HepG2 (cell line): Measurements from ENCODE around the gene ADORA3. TPM values are rescaled to one million over a fixed set of nuclear protein-coding genes. Genes with fewer than 3 reads are reported as not detected.
A peak's percentile ranks its signal among the peaks of the same experiment; 100 is the strongest.

Source experiments
- ARHGAP35 ChIP-seq: sonication (generic); formaldehyde crosslinking; IDR thresholded peaks from 2 replicates; pipeline ENCODE4 v1.9.0; 2022; ENCODE audit warnings: mild to moderate bottlenecking, inconsistent platforms, moderate library complexity, missing genetic modification reagents, borderline replicate concordance
- ARID4A ChIP-seq: sonication (generic); formaldehyde crosslinking; IDR thresholded peaks from 2 replicates; pipeline ENCODE4 v1.5.0; 2020; ENCODE audit warnings: mild to moderate bottlenecking, missing genetic modification reagents, borderline replicate concordance
- CAMTA2 ChIP-seq: sonication (generic); formaldehyde crosslinking; IDR thresholded peaks from 2 replicates; pipeline ENCODE4 v1.4.0; 2020; ENCODE audit warnings: mild to moderate bottlenecking, missing genetic modification reagents, borderline replicate concordance
- DR1 ChIP-seq: sonication (generic); formaldehyde crosslinking; IDR thresholded peaks from 2 replicates; pipeline ENCODE4 v1.8.0; 2021; ENCODE audit warnings: mild to moderate bottlenecking, missing genetic modification reagents, inconsistent platforms
- FOXO1 ChIP-seq: sonication (generic); formaldehyde crosslinking; IDR thresholded peaks from 2 replicates; pipeline ENCODE4 v1.4.0; 2020; ENCODE audit warnings: missing genetic modification reagents
- HMGXB4 ChIP-seq, 2 experiments: sonication (generic) in 1 of 2; formaldehyde crosslinking in 1 of 2; IDR thresholded peaks; 2 replicates each; pipeline versions ENCODE4 v1.4.0 to v1.6.1; 2018 to 2020; ENCODE audit warnings: missing genetic modification reagents in 2 of 2, borderline replicate concordance in 1 of 2, low read depth in 1 of 2, mild to moderate bottlenecking in 1 of 2, missing biosample characterization in 1 of 2
- KDM5B ChIP-seq: sonication (generic); formaldehyde crosslinking; IDR thresholded peaks from 2 replicates; pipeline ENCODE4 v1.4.0; 2020; ENCODE audit warnings: missing genetic modification reagents, mild to moderate bottlenecking, borderline replicate concordance
- MAZ ChIP-seq, 2 experiments: sonication (generic) in 1 of 2; formaldehyde crosslinking in 1 of 2; IDR thresholded peaks; 2 replicates each; pipeline versions ENCODE4 v1.5.0 to v1.6.1; 2012 to 2020; ENCODE audit warnings: low read depth in 2 of 2, mild to moderate bottlenecking in 2 of 2, borderline replicate concordance in 1 of 2, improper control_type of control experiment in 1 of 2, low read length in 1 of 2, missing genetic modification reagents in 1 of 2, moderate library complexity in 1 of 2
- MYC ChIP-seq: sonication (generic); formaldehyde crosslinking; IDR thresholded peaks from 2 replicates; pipeline ENCODE4 v1.9.0; 2021; ENCODE audit warnings: missing genetic modification reagents, borderline replicate concordance
- SNAPC5 ChIP-seq: sonication (generic); formaldehyde crosslinking; IDR thresholded peaks from 2 replicates; pipeline ENCODE4 v1.8.1; 2023; ENCODE audit warnings: mild to moderate bottlenecking, missing genetic modification reagents, borderline replicate concordance
- ZFP41 ChIP-seq: sonication (generic); formaldehyde crosslinking; IDR thresholded peaks from 2 replicates; pipeline ENCODE4 v1.4.0; 2020; ENCODE audit warnings: mild to moderate bottlenecking, missing genetic modification reagents, borderline replicate concordance
- ZFP90 ChIP-seq: sonication (generic); formaldehyde crosslinking; IDR thresholded peaks from 2 replicates; pipeline ENCODE4 v1.8.0; 2022; ENCODE audit warnings: missing genetic modification reagents, mild to moderate bottlenecking, inconsistent platforms, borderline replicate concordance
- ZNF362 ChIP-seq: sonication (generic); formaldehyde crosslinking; IDR thresholded peaks from 2 replicates; pipeline ENCODE4 v1.4.0; 2020; ENCODE audit warnings: missing genetic modification reagents, mild to moderate bottlenecking, borderline replicate concordance
- ZNF430 ChIP-seq: sonication (generic); formaldehyde crosslinking; IDR thresholded peaks from 2 replicates; pipeline ENCODE4 v1.9.0; 2021; ENCODE audit warnings: mild to moderate bottlenecking, missing genetic modification reagents
- ZNF501 ChIP-seq: sonication (generic); formaldehyde crosslinking; IDR thresholded peaks from 2 replicates; pipeline ENCODE4 v1.5.1; 2020; ENCODE audit warnings: mild to moderate bottlenecking, moderate library complexity, missing genetic modification reagents
- ZNF567 ChIP-seq: sonication (generic); formaldehyde crosslinking; IDR thresholded peaks from 2 replicates; pipeline ENCODE4 v1.8.1; 2023; ENCODE audit warnings: mild to moderate bottlenecking, missing genetic modification reagents, borderline replicate concordance
- ZNF605 ChIP-seq: sonication (generic); formaldehyde crosslinking; IDR thresholded peaks from 2 replicates; pipeline ENCODE4 v1.8.0; 2022; ENCODE audit warnings: mild to moderate bottlenecking, missing genetic modification reagents
- polyA plus RNA-seq, 8 experiments: library from polyadenylated mRNA; depleted of rRNA in 3 of 8; stranded (reverse) in 7 of 8; unstranded in 1 of 8; fragments of >200 nt; fragmentation: Illumina TruSeq in 4 of 8; extraction: Trizol in 4 of 8; gene quantifications; 2 replicates each; pipeline versions ENCODE4 v1.2.1 to v1.2.3, GENCODE V29; 2011 to 2016; ENCODE audit warnings: low read depth in 4 of 8, missing spikeins in 1 of 8, mixed read lengths in 1 of 8; ENCODE audit not compliant: insufficient read depth in 1 of 8
- total RNA-seq, 5 experiments: library from RNA; depleted of rRNA; stranded (reverse); fragments of >200 nt; fragmentation: Illumina TruSeq; extraction: Trizol; gene quantifications; 2 replicates each; pipeline ENCODE4 v1.2.3, GENCODE V29; 2016; ENCODE audit warnings: low read depth in 1 of 5
- TF ChIP-seq, protein P1 (sequence below): IDR thresholded peaks from 2 replicates; pipeline ENCODE4 v1.6.1; 2016; ENCODE audit warnings: missing genetic modification reagents, missing compliant biosample characterization

ADORA3 gene
- total and polyA plus RNA-seq, 2 of the 13 experiments (the other 11 are each of a cell fraction or from before 2014, with no cell fraction given): not detected

- TF ChIP-seq MYC (peak; percentile 63; the same call in 1 of the 2 replicates), SNAPC5 (CRISPR knock-in tag) (no peak), HMGXB4 (CRISPR knock-in tag; IDR thresholded peaks at IDR 0.05; ENCODE audit: borderline replicate concordance in 1 of 2, low read depth in 1 of 2) (peak; percentile 33 to 85; a peak in 3 of 4 replicates), CAMTA2 (CRISPR knock-in tag) (0 out of 2 replicates have a peak, but pooled peaks have one; percentile 22), ZNF605 (no peak; the same call in 1 of the 2 replicates), DR1 (0 out of 2 replicates have a peak, but pooled peaks have one; percentile 56), ZNF430 (no peak), ZFP90 (CRISPR knock-in tag) (0 out of 2 replicates have a peak, but pooled peaks have one; percentile 35), FOXO1 (CRISPR knock-in tag) (no peak), ARID4A (CRISPR knock-in tag) (peak; percentile 59; the same call in 1 of the 2 replicates), ZNF567 (CRISPR knock-in tag) (0 out of 2 replicates have a peak, but pooled peaks have one; percentile 33), ARHGAP35 (0 out of 2 replicates have a peak, but pooled peaks have one; percentile 56), KDM5B (CRISPR knock-in tag) (0 out of 2 replicates have a peak, but pooled peaks have one; percentile 39), ZFP41 (CRISPR knock-in tag) (0 out of 2 replicates have a peak, but pooled peaks have one; percentile 28), ZNF362 (CRISPR knock-in tag) (no peak), ZNF501 (CRISPR knock-in tag) (peak; percentile 23), MAZ (IDR thresholded peaks at IDR 0.05; ENCODE audit: borderline replicate concordance, low read depth, low read length) (0 out of 2 replicates have a peak, but pooled peaks have one; percentile 44), MAZ (CRISPR knock-in tag; IDR thresholded peaks at IDR 0.05; ENCODE audit: low read depth) (peak; percentile 67; the same call in 1 of the 2 replicates)
- TF ChIP-seq, protein P1, sequence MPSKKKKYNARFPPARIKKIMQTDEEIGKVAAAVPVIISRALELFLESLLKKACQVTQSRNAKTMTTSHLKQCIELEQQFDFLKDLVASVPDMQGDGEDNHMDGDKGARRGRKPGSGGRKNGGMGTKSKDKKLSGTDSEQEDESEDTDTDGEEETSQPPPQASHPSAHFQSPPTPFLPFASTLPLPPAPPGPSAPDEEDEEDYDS: 0 out of 2 replicates have a peak, but pooled peaks have one; percentile 18
Measured at GRCh38 chr1:111507411-111508201, 4.2 kb upstream of the ADORA3 start (continued).
